ENCODE measurements around the gene CEBPE.

The CEBPE gene

DNA sequence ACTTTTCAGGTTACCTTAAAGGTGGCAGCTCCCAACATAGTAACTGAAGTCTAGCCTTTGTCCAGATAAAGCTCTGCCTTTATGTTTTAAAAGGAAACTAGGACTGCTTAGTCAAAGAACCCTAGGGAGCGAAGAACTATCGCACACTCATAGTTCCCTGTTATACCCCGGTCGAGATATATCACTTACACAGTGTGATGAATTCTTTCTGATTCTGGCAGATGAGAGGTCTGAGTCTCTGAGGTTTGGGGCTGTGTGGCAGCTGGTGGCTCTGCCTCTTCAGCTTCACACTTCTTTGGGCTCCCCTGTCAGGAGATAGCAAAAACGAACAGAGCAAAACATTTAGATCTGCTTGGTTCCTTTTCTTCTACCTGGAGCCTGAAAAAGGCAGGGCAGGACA is 41.1 kb downstream of the CEBPE start:
- no peak for DNase-seq (ENCODE audit: low read depth, low spot score)

- no peak for DNase-seq (ENCODE audit: low read depth, low spot score)
Observed at GRCh38 chr14:23076785-23077408, 42.2 kb downstream of the CEBPE start.

DNA sequence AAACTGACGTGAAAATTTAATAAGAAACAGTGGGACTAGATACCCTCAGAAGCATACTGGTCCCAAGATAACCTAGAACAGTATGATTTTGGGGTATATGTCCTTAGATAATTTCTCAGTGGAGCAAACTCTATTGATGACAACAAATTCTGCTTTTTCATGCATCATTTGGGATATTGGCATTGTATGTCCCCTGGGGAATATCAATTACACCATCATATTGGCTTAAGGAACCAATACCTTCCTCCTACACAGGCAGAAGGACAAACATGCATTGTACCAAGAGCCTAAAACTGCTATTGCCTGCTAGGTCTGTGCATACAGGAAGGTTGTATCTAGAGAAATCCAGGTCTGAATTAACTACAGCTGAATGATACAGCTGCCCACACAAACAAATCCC is 44.1 kb downstream of the CEBPE start:
- no peak for DNase-seq (ENCODE audit: low read depth, low spot score)

GRCh38 chr14:23071921-23072539 is 47.0 kb downstream of the CEBPE start:
- no peak for DNase-seq (ENCODE audit: low read depth, low spot score)

DNA sequence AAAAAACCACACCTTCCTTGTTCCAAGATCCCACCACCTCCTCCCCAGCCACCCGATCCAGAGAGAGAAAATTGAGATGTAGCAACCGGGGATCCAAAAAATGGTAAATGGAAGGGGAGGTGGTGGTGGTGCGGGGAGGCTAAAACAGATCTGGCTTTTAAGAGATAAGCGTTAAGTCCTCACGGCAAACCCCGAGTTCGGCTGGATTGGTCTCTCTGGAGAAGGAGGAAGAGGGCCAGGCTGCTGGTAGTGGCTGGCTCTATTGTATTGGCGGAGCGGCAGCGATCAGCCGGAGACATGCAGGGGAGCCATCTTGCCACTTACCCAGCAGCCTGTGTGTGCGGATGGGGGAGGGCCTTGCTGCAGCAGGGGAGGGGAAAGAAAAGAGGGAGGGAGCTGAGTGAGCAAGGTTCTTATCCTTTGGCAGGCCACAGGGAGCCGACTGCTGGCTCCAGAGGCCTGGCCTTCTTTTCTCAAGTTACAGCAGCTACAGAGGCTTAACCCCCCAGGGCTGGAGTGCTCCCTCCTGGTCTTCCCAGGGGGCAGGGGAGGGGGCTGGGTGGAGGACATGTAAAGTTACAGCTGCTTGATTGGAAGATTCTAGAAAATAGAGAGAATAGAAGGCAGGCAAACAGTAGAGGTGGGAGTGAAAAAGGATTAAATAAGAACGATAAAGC is 47.7 kb downstream of the CEBPE start:
- DNase-seq (ENCODE audit: low read depth, low spot score) = peak; percentile 87

DNA sequence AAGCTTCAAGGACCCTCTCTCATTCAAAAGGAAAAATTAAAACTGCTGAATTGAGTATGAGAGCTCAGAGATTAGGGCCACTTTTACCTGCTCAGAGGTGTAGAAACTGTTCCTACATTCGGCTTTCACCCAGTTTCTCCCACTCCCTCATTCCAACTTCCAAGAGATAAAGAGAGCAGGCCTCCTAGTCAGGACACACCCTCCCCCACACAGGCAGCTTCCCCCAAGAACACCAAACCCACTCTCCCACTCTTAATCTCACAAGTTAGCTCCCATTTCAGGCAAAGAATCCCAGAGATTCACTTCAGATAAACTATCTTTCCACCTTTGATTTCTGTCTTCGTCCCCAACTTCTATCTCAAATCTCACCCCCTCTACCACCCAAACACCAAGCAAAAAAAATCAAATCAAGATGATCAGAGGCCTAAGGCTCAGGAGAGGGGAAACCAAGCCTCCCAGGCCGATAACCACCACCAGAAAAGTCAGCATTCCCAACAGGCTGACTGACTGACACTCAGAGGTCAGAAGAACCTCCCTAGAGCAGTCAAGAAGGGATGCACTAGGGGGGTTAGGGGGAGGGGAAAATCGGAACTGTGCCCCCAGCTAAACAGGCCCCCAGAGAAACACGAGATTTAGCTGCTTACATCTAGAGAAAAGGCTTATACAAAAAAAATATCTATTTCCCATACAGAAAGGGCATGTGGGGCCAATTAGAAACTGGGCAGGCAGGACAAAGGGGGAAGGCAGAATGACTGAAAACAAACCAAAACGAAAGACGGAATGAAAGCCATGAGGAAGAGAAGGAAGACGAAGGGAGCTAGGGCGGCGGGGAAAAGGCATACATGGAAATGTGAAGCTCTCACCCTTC is 48.6 kb downstream of the CEBPE start:
- DNase-seq (ENCODE audit: low read depth, low spot score) = no peak

GRCh38 chr14:23069413-23069806 is 49.6 kb downstream of the CEBPE start:
- DNase-seq (ENCODE audit: low read depth, low spot score) = no peak

- peak; percentile 83 for DNase-seq (ENCODE audit: low read depth, low spot score)
Observed at GRCh38 chr14:23068789-23069412, 50.2 kb downstream of the CEBPE start.

- no peak for DNase-seq (ENCODE audit: low read depth, low spot score)
Observed at GRCh38 chr14:23067847-23068788, 50.9 kb downstream of the CEBPE start.
